Embryonic facial prominence (tissue), 1 donor: ENCODE data around the gene LTC4S.
"Not testable (repeated sequence)": the region's sequence is repeated elsewhere in the genome, so short reads cannot be mapped to it uniquely, and the experiment has no call there.

Source experiments
- DNase-seq: peaks from one replicate; pipeline ENCODE4 v3.0.0-alpha.2; 2016; ENCODE audit errors: extremely low spot score

LTC4S gene

GRCh38 chr5:179769271-179769670, 24.5 kb upstream of the LTC4S start:
- DNase-seq, result no peak

GRCh38 chr5:179769796-179770195, 24.0 kb upstream of the LTC4S start:
- no peak for DNase-seq

DNA sequence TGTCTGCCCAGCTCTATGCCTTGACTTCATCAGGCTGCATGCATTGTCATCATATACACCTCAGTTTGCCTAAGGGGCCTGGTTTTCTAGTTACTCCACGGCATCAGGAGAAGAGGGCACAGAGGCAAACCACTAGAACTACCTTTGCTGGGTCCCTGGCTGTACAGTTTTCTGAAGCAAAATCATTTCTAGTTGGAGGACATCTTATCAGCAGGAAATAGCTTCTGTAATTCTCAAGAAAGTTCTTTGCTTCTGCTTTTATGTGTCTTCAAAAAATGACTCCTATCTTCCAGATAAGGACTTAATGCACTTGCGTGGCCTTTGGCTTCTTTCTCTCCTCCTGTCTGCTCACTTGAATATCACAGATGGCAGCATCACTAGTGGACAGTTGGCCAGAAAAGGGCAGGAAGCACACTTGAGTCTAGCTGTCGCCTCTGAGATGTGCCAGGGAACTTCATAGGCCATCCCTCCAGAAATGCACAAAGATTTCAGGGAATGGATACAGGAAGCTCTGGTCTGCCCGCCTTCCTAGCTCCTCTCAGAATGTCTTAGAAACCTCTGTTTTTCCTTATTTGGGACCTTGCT, 22.4 kb upstream of the LTC4S start:
- DNase-seq, result no peak

DNA sequence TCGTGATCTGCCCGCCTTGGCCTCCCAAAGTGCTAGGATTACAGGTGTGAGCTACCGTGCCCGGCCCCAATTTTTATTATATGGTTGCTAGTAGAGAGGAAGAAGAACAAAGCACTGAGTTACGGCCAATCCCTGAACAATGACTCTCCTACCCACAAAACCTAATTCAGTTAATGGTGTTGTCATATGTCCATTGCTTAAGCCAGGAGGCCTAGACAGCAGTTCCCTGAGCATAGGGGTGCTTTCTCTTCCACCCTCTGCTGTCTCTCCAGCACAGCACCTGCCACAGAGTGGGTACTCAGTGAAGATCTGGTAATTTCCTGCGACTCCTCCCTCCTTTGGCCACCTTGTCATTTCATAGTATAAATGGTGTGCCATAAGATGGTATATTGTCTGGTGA, 21.4 kb upstream of the LTC4S start:
- no peak for DNase-seq

GRCh38 chr5:179773686-179774040, 20.1 kb upstream of the LTC4S start:
- DNase-seq, result no peak

DNA sequence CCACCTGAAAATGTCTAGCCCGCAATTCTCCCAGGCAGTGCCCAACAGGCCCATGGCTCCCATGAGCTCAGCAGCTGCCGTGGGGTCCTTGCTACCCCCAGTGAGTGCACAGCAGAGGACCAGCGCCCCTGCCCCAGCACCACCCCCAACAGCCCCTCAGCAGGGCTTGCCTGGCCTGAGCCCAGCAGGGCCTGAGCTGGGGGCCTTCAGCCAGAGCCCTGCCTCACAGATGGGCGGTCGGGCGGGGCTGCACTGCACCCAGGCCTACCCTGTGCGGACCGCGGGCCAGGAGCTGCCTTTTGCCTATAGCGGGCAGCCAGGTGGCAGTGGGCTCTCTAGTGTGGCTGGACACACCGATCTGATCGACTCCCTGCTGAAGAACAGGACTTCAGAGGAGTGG, 19.3 kb upstream of the LTC4S start:
- no peak for DNase-seq

DNA sequence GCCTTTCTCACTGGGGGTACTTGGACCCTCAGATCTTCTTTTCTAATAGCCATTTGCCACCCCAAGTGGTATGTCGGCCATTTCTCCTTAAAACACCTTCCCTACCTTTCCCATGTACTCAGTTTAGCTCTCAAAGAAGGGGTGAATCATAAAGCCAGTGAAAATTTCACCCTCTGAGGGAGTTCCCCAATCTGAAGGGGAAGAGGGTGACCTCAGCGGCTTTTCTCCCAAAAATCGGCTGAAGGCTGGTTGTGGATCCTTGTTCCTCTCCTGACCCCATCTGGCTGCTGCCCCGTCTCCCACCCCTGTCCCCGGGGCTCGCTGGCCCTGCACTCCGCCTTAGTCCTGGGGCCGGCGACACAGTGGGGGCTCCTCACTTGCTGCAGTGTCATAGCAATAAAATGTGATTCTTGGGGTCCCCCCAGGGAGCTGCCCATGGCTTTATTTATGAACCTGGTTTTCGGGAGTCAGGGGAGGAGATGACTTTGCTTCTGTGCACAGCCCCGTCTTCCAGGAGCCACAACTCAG, 17.3 kb upstream of the LTC4S start:
- DNase-seq, result no peak

DNA sequence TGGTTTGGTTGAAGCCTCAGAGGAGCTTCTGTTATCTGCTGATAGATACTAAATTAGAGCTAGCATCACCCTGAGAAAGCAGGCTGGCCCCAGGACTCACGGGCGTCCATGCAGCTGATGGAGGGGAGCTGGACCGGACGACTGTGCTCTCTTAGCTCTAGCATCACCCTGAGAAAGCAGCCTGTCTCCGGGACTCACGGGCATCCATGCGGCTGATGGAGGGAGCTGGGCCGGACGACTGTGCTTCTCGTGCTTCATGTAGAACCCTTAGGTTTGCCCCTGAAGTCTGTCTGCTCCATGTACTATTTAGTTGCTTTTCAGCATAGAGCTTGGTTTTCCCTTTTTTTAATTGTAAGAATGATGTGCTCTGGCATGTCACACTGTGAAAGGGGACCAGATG, 16.3 kb upstream of the LTC4S start:
- DNase-seq, result no peak

DNA sequence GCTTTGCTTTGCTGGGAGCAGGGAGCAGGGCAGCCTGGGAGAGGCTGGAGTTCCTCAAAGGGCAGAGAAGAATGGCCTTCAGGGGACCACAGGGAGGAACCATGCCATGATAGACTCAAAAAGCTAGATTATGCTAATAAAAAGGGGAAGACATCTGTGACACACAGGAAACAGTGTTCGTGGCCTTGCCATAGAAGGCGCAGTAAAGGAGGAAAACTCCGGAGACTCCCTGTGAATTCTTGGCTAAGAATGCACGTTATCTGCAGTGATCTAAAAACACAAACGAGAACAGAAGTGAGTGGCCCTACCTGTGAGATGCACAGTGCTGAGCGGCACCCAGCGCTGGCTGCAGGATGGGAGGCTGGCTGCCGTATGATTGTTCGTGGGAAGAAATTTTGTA, 15.9 kb upstream of the LTC4S start:
- no peak for DNase-seq

GRCh38 chr5:179778591-179778990, 15.2 kb upstream of the LTC4S start:
- no peak for DNase-seq

GRCh38 chr5:179779826-179780225, 14.0 kb upstream of the LTC4S start:
- DNase-seq, result no peak

DNA sequence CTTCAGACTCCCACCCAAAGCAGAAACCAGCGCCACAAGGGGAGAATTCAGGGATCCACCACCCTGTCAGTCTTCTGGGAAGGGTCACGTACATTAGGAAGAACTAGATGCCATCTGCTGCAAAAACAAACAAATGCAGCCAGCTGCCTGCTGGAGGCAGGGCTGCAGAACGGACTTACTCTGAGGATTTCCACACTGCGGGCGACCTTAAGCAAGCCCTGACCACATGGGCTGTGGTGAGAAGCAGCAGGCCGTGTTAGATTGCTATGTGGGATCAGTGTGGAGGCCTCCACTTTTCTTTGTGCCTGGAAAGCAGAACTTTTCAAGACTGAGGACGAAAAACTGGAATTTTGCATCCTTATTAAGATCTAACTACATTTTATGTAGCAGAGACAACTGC, 13.4 kb upstream of the LTC4S start:
- no peak for DNase-seq

DNA sequence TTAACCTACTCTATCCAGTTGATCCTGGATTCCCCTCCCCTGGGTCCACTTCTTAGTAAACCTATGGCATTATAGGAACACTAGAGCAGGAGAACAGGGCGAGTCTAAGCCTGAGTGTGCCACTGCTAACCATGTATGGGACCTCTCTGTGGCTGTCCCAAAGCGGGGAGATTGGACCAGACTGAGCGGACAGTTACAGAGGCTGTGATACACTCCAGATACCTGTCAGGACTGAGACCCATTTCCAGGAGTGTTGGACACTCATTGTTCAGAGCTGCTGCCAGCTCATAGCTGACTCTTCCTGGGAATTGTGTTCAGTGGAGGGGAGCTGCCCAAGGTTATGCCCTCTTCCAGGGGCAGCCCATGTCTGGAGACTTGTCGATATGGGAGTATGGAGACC, 11.9 kb upstream of the LTC4S start:
- no peak for DNase-seq

DNA sequence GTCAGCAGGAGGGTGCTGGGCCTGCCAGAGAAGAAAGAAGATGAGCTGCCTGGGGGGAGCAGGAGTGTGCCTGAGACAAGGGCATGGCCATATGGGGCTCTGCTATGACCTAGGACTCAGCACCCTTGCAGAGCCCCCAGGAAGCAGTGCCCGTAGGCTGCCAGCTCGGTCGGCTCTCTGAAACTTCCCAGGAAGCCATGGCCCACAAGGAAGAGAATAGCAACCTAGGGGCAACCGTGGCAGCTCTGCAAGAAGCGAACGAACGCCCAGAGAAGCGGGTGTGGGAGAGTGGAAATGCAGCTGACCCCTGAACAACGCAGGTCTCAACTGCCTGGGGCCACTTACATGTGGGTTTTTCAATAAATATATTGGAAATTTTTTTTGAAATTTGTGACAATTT, 10.7 kb upstream of the LTC4S start:
- no peak for DNase-seq

DNA sequence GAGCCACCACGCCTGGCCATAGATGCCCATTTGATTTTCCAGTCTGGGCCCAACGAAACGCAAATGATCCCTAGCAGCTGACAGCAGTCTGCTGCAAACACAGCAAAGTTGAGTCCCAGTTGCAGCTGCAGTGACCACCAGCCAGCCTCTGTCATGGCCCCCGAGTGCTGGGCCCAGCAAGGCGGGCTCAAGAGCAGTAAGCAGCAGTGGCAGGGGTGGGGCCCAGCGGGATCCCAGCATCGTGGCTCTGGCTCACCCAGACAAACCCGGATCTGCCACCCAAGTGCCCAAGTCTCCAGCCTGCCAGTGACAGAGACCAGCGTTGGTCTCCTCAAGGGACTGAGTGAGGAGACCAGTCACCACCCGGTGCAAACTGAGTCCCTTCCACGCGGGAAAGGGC, 6.9 kb upstream of the LTC4S start:
- no peak for DNase-seq

GRCh38 chr5:179788193-179788854, 5.5 kb upstream of the LTC4S start:
- DNase-seq, result no peak

DNA sequence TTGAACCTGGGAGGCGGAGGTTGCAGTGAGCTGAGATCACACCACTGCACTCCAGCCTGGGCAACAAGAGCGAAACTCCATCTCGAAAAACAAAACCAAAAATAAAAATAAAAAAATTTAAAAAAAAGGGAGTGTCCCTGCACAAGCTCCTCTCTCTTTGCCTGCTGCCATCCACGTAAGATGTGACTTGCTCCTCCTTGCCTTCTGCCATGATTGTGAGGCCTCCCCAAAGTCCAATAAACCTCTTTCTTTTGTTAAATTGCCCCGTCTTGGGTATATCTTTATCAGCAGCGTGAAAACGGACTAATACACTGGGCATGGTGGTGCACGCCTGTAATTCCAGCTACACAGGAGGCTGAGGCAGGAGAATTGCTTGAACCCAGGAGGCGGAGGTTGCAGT, 4.5 kb upstream of the LTC4S start:
- DNase-seq, result not testable (repeated sequence)

DNA sequence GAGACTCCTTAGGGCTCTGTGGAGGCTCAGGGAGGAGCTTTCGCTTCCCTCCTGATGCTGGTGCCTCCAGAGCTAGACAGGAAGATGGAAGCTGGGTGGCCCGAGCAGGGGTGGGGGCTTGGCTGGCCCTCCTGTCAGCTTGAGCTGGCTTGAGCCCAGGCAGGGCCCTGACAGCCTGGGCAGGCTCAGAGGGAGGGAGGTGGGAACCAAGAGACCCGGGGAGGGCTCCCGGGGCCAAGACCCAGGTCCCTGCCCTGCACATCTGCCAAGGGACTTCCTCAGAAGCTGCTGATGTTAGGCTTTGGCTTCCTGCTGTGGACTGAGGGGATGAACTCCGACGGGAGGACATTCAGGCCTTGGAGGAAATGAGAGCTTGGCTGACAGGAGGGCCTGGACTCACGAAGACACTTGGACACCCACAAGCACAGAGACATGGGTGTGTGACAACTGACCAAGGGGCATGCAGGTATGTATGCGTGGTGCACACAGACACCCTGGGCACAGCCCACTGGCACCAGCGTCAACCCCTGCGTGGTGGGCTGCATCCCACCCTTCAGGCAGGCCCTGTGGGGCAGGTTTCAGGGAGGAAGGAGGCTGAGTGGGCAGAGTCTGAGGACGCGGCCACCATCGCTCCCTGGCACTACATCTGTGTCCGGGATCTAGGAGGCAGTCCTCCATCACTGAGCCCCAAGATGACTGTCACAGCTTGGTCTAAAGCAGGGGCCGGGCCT, 1.7 kb upstream of the LTC4S start:
- no peak for DNase-seq

- DNase-seq, result no peak
Observed at GRCh38 chr5:179792612-179793467, 946 bp upstream of the LTC4S start.

DNA sequence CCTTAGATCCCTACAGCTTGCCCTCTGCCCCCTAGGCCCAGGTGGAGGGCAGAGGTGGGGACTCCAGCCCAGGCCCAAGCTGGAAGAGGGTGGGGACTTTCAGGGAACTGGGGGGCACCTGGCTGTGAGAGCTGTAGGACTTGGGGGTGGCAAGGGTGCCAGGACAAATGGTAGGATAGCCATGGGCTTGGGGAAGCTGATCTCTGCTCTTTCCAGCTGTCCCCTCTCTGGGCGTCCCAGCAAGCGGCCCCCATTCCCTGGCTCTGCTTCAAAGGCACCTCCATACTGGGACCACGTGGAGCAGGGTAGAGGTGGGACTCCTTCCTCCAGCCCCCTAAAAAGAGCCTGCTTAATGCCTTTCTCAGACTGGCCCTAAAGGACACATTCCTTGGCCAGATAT, 385 bp downstream of the LTC4S start:
- DNase-seq, result no peak

GRCh38 chr5:179794575-179794974, 789 bp downstream of the LTC4S start:
- DNase-seq, result no peak
